Measurements from ENCODE around the gene SLC2A1.

DNA sequence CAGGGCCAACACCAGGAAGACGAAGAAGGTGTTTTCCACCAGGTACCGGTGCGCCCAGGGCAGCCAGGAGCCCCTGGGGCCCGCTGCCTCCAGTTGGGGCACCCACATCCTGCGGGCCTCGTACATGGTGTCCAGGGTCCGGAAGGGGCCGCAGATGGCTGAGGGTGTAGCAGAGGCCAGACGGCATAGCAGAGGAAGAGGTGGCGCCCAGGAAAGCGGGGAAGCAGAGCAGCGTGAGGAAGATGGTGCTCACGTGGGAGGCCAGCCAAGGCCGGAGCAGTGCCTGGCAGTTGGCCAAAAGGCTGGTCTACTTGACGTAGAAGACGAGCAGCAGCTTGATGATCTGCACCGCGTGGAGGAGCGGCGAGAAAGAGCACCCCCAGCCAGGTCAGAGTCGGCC, 71.9 kb downstream of the SLC2A1 start:
- TF ChIP-seq, protein P1, sequence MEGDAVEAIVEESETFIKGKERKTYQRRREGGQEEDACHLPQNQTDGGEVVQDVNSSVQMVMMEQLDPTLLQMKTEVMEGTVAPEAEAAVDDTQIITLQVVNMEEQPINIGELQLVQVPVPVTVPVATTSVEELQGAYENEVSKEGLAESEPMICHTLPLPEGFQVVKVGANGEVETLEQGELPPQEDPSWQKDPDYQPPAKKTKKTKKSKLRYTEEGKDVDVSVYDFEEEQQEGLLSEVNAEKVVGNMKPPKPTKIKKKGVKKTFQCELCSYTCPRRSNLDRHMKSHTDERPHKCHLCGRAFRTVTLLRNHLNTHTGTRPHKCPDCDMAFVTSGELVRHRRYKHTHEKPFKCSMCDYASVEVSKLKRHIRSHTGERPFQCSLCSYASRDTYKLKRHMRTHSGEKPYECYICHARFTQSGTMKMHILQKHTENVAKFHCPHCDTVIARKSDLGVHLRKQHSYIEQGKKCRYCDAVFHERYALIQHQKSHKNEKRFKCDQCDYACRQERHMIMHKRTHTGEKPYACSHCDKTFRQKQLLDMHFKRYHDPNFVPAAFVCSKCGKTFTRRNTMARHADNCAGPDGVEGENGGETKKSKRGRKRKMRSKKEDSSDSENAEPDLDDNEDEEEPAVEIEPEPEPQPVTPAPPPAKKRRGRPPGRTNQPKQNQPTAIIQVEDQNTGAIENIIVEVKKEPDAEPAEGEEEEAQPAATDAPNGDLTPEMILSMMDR (IDR thresholded peaks at IDR 0.05) = no peak
- no peak for TF ChIP-seq POLR2A (IDR thresholded peaks at IDR 0.05)
